ENCODE data around the gene MINDY4. TPM values are rescaled to one million over a fixed set of nuclear protein-coding genes. Genes with fewer than 3 reads are reported as not detected.

Gene MINDY4
- total RNA-seq, 1 donor from 2014 or later = 6.7 TPM

GRCh38 chr7:30941582-30942323 is 170.5 kb downstream of the MINDY4 start:
- no peak for DNase-seq (ENCODE audit: extremely low read depth, low read depth, low spot score)

Other genes starting within 250 kb of the MINDY4 start
- gene GARS1, start 176.5 kb upstream of the MINDY4 start, total RNA-seq = 142 and 181 TPM in 2 replicates
- gene CRHR2, start 89.0 kb upstream of the MINDY4 start, total RNA-seq = not detected in 2 replicates
- 0.05 and 0.12 TPM in 2 replicates for gene INMT, start 19.3 kb upstream of the MINDY4 start, total RNA-seq
- 0.82 and 6.9 TPM in 2 replicates for gene AQP1, start 140.4 kb downstream of the MINDY4 start, total RNA-seq
- not detected in 2 replicates for gene GHRHR, start 192.5 kb downstream of the MINDY4 start, total RNA-seq

All from glomerular endothelial cell (primary cell).